ENCODE measurements around the gene AATF.

GRCh38 chr17:37017404-37017803 lies 68.7 kb downstream of the AATF start:
- TF ChIP-seq CTCF (conservative IDR thresholded peaks at IDR 0.05) (no peak), ZFX (IDR thresholded peaks at IDR 0.05) (no peak)

Measured in C4-2B (cell line).